NT2/D1 (cell line): Measurements from ENCODE around the gene SNAP29.

Experiments used
- DNase-seq: peaks from one replicate; pipeline ENCODE4 v3.0.0-alpha.2; 2011; ENCODE audit warnings: low read depth, low spot score
- H3K27me3 ChIP-seq: 2 replicates; pipeline ENCODE4 v1.6.0; 2011; ENCODE audit warnings: mild to moderate bottlenecking; ENCODE audit not compliant: insufficient read length, insufficient read depth
- H3K36me3 ChIP-seq: 2 replicates; pipeline ENCODE4 v1.6.1; 2011; ENCODE audit warnings: mild to moderate bottlenecking, low read length, mixed read lengths; ENCODE audit not compliant: insufficient read depth, insufficient read length
- H3K4me1 ChIP-seq: 2 replicates; pipeline ENCODE4 v1.5.1; 2011; ENCODE audit not compliant: insufficient read depth, insufficient read length
- H3K4me3 ChIP-seq: 2 replicates; pipeline ENCODE4 v1.5.1; 2011; ENCODE audit warnings: low read depth; ENCODE audit not compliant: insufficient read length
- H3K9ac ChIP-seq: 2 replicates; pipeline ENCODE4 v1.6.0; 2011; ENCODE audit warnings: low read depth; ENCODE audit not compliant: insufficient read length
- H3K9me3 ChIP-seq: 2 replicates; pipeline ENCODE4 v1.5.1; 2011; ENCODE audit warnings: mild to moderate bottlenecking, low read length; ENCODE audit not compliant: insufficient read depth
- SUZ12 ChIP-seq: IDR thresholded peaks from 2 replicates; pipeline ENCODE4 v1.6.1; 2011; ENCODE audit not compliant: insufficient read length, insufficient read depth; ENCODE audit errors: extremely low read depth
- YY1 ChIP-seq: IDR thresholded peaks from 2 replicates; pipeline ENCODE4 v1.6.1; 2011; ENCODE audit not compliant: insufficient read length, insufficient read depth
- ZNF274 ChIP-seq: IDR thresholded peaks from 2 replicates; pipeline ENCODE4 v1.6.1; 2011; ENCODE audit warnings: mild to moderate bottlenecking, low read depth, low read length

The SNAP29 gene

GRCh38 chr22:20940186-20940651, 81.4 kb downstream of the SNAP29 start:
- Histone ChIP-seq H3K27me3 (no peaks in the 10 kb centered on the region), H3K4me1 (no peaks in the 10 kb centered on the region), H3K36me3 (peaks cover 46% of the 10 kb centered on the region), H3K9me3 (no peaks in the 10 kb centered on the region), H3K9ac (no peak overlapping the region), H3K4me3 (no peak overlapping the region)
- no peak for DNase-seq
- TF ChIP-seq ZNF274 (no peak), SUZ12 (no peak), YY1 (no peak)
